ENCODE results near the gene PRKACA. TPM values are rescaled to one million over a fixed set of nuclear protein-coding genes. Genes with fewer than 3 reads are reported as not detected.

PRKACA gene
- total RNA-seq, result 10 to 100 TPM; 26.9 to 59.4 (median 41.3) TPM

- Histone ChIP-seq H3K9me3 (no peaks in the 10 kb centered on the region), H3K27me3 (no peaks in the 10 kb centered on the region), H3K4me1 (peaks cover 0 to 68% (median 44%) of the 10 kb centered on the region in 4 donors), H3K36me3 (no peaks in the 10 kb centered on the region), H3K27ac (peak within 1 kb of the TSS; percentile 95 to 99 (median 98)), H3K4me3 (peak within 1 kb of the TSS; percentile 80 to 99 (median 84))
- TF ChIP-seq CTCF (IDR thresholded peaks at IDR 0.05) (peak in 1 of 5 experiments; percentile 54), EP300 (IDR thresholded peaks at IDR 0.05) (peak in 1 of 2 donors; percentile 71), POLR2A (IDR thresholded peaks at IDR 0.05) (peak; percentile 16 to 62)
- 1% methylated on average over 16 to 32 of the region's 67 CpGs for WGBS, 2 donors
- DNase-seq (ENCODE audit: low spot score in 2 of 2), result peak; percentile 94 to 97
Measured at GRCh38 chr19:14117668-14118164, at the start of gene PRKACA. Gene PRKACA (minus strand): TSS chr19:14117762. CDS start chr19:14117547, 215 bp downstream.

- Histone ChIP-seq H3K4me1 (peaks cover 0 to 27% (median 14%) of the 10 kb centered on the region in 4 donors), H3K36me3 (peaks cover 0 to 43% (median 5%) of the 10 kb centered on the region in 3 donors), H3K27me3 (no peaks in the 10 kb centered on the region), H3K4me3 (peak overlapping the region in 2 of 4 donors; percentile 4 to 17), H3K9me3 (no peaks in the 10 kb centered on the region), H3K27ac (no peak overlapping the region)
- TF ChIP-seq CTCF (IDR thresholded peaks at IDR 0.05), result no peak
- TF ChIP-seq POLR2A (IDR thresholded peaks at IDR 0.05), result no peak
- TF ChIP-seq EP300 (IDR thresholded peaks at IDR 0.05), result no peak
- DNase-seq (ENCODE audit: low spot score in 2 of 2), result no peak
- WGBS, 2 donors, result 42 to 43% methylated on average over 11 to 12 of the region's 12 CpGs
Measured at GRCh38 chr19:14166999-14167575, 49.5 kb upstream of the PRKACA start.

GRCh38 chr19:14165990-14166830 lies 48.6 kb upstream of the PRKACA start:
- WGBS, 2 donors, result 54 to 56% methylated on average over 20 of the region's 20 CpGs

GRCh38 chr19:14164724-14165493 lies 47.3 kb upstream of the PRKACA start:
- 72 to 83% methylated on average over 15 to 16 of the region's 16 CpGs for WGBS, 2 donors
- no peaks in the 10 kb centered on the region for H3K27me3 ChIP-seq
- peaks cover 0 to 23% (median 0%) of the 10 kb centered on the region in 3 donors for H3K36me3 ChIP-seq
- TF ChIP-seq POLR2A (IDR thresholded peaks at IDR 0.05) (no peak), EP300 (IDR thresholded peaks at IDR 0.05) (no peak), CTCF (IDR thresholded peaks at IDR 0.05) (no peak)
- H3K27ac ChIP-seq, result no peak overlapping the region
- DNase-seq (ENCODE audit: low spot score in 2 of 2), result no peak
- H3K4me1 ChIP-seq, result peaks cover 0 to 27% (median 14%) of the 10 kb centered on the region in 4 donors
- H3K4me3 ChIP-seq, result no peak overlapping the region
- H3K9me3 ChIP-seq, result no peaks in the 10 kb centered on the region

More at GRCh38 chr19:14165990-14166830, 48.6 kb upstream of the PRKACA start:
- Histone ChIP-seq H3K4me3 (peak overlapping the region in 1 of 4 donors; percentile 4), H3K27me3 (no peaks in the 10 kb centered on the region), H3K4me1 (peaks cover 0 to 27% (median 14%) of the 10 kb centered on the region in 4 donors), H3K27ac (no peak overlapping the region), H3K9me3 (no peaks in the 10 kb centered on the region), H3K36me3 (peaks cover 0 to 36% (median 0%) of the 10 kb centered on the region in 3 donors)
- TF ChIP-seq CTCF (IDR thresholded peaks at IDR 0.05) (no peak), POLR2A (IDR thresholded peaks at IDR 0.05) (no peak), EP300 (IDR thresholded peaks at IDR 0.05) (no peak)
- DNase-seq (ENCODE audit: low spot score in 2 of 2), result no peak
